K562 (cell line): ENCODE results near the gene FAM227A. TPM values are rescaled to one million over a fixed set of nuclear protein-coding genes. Genes with fewer than 3 reads are reported as not detected.

Experiments
- CREM ChIP-seq: IDR thresholded peaks from 2 replicates; pipeline ENCODE4 v1.6.1; 2014; ENCODE audit warnings: antibody characterized with exemption, low read depth
- ETS2 ChIP-seq: IDR thresholded peaks from 2 replicates; pipeline ENCODE4 v1.6.1; 2016; ENCODE audit warnings: borderline replicate concordance, missing genetic modification characterization, mild to moderate bottlenecking, moderate library complexity, missing compliant biosample characterization; ENCODE audit not compliant: poor library complexity, severe bottlenecking
- FIP1L1 ChIP-seq: fragments of 200-400 bp; formaldehyde crosslinking; IDR thresholded peaks from 2 replicates; pipeline ENCODE4 v1.6.1; 2018; ENCODE audit warnings: mild to moderate bottlenecking, low read depth, low read length; ENCODE audit not compliant: poor library complexity, severe bottlenecking
- FOSL1 ChIP-seq: fragments of 200-800 bp; sonication (Bioruptor generic); conservative IDR thresholded peaks from 2 replicates; pipeline ENCODE4 v1.6.1; 2016; ENCODE audit warnings: missing genetic modification characterization, missing compliant biosample characterization
- JUN ChIP-seq, 2 experiments: sonication (generic) in 1 of 2; formaldehyde crosslinking in 1 of 2; IDR thresholded peaks; 2 replicates each; pipeline versions ENCODE4 v1.6.1 to v1.8.0; 2012 to 2022; ENCODE audit warnings: borderline replicate concordance in 2 of 2, mild to moderate bottlenecking in 2 of 2, improper control_type of control experiment in 1 of 2, low read depth in 1 of 2, low read length in 1 of 2, missing genetic modification reagents in 1 of 2
- KDM5B ChIP-seq: fragments of 200-600 bp; sonication (generic); IDR thresholded peaks from 2 replicates; pipeline ENCODE4 v1.6.1; 2012; ENCODE audit warnings: low read depth, mild to moderate bottlenecking, moderate library complexity, low read length, control low read depth, inconsistent platforms; ENCODE audit not compliant: insufficient replicate concordance
- NR1H2 ChIP-seq: sonication (generic); formaldehyde crosslinking; IDR thresholded peaks from 2 replicates; pipeline ENCODE4 v1.4.0; 2020; ENCODE audit warnings: mild to moderate bottlenecking, missing genetic modification reagents
- PCBP1 ChIP-seq: fragments of 200-400 bp; formaldehyde crosslinking; IDR thresholded peaks from 2 replicates; pipeline ENCODE4 v1.6.1; 2018; ENCODE audit warnings: mild to moderate bottlenecking, low read depth, low read length; ENCODE audit not compliant: poor library complexity, severe bottlenecking
- SMAD2 ChIP-seq: fragments of 150-350 bp; IDR thresholded peaks from 2 replicates; pipeline ENCODE4 v1.6.1; 2014; ENCODE audit warnings: low read depth, mild to moderate bottlenecking, low read length
- ZC3H4 ChIP-seq: sonication (generic); formaldehyde crosslinking; IDR thresholded peaks from 2 replicates; pipeline ENCODE4 v1.9.0; 2021; ENCODE audit warnings: missing genetic modification reagents, borderline replicate concordance
- ZNF224 ChIP-seq: sonication (generic); formaldehyde crosslinking; IDR thresholded peaks from 2 replicates; pipeline ENCODE4 v1.8.0; 2022; ENCODE audit warnings: mild to moderate bottlenecking, missing genetic modification reagents
- ZNF551 ChIP-seq: fragments of 250-450 bp; sonication (Bioruptor Pico); IDR thresholded peaks from 2 replicates; pipeline ENCODE4 v1.5.0; 2021; ENCODE audit warnings: mild to moderate bottlenecking, moderate library complexity
- ZNF778 ChIP-seq: fragments of 450-650 bp; formaldehyde crosslinking; IDR thresholded peaks from 2 replicates; pipeline ENCODE4 v1.4.0; 2020; ENCODE audit warnings: mild to moderate bottlenecking, moderate library complexity
- polyA plus RNA-seq, 8 experiments: library from polyadenylated mRNA; depleted of rRNA in 4 of 8; stranded (reverse) in 5 of 8; unstranded in 3 of 8; fragments of >200 nt; fragmentation: Nextera tagmentation in 2 of 8; fragmentation: Illumina TruSeq in 1 of 8; extraction: Ambion mirVana in 2 of 8; extraction: Trizol in 1 of 8; gene quantifications; 2 replicates each; pipeline versions ENCODE4 v1.2.1 to v1.2.3, GENCODE V29; 2011 to 2014; ENCODE audit warnings: inconsistent platforms in 1 of 8, missing spikeins in 1 of 8
- total RNA-seq, 7 experiments: library from RNA; depleted of rRNA in 6 of 7; stranded (reverse); fragments of >200 nt in 6 of 7; fragmentation: Illumina TruSeq in 2 of 7; extraction: Trizol in 2 of 7; gene quantifications; 2 replicates each; pipeline versions ENCODE4 v1.2.1 to v1.2.3, GENCODE V29; 2011 to 2021; ENCODE audit warnings: low replicate concordance in 1 of 7
- TF ChIP-seq, protein P1 (sequence below), 2 experiments: fragments of 450-650 bp; formaldehyde crosslinking in 1 of 2; IDR thresholded peaks; 2 replicates each; pipeline versions ENCODE4 v1.4.0 to v1.6.1; 2014 to 2020; ENCODE audit warnings: mild to moderate bottlenecking in 2 of 2, borderline replicate concordance in 1 of 2, low read depth in 1 of 2

The FAM227A gene
- total and polyA plus RNA-seq, 9 of the 15 experiments (the other 6 are each of a cell fraction or from before 2014, with no cell fraction given) = 0.10 to 2.2 (median 0.83) TPM

DNA sequence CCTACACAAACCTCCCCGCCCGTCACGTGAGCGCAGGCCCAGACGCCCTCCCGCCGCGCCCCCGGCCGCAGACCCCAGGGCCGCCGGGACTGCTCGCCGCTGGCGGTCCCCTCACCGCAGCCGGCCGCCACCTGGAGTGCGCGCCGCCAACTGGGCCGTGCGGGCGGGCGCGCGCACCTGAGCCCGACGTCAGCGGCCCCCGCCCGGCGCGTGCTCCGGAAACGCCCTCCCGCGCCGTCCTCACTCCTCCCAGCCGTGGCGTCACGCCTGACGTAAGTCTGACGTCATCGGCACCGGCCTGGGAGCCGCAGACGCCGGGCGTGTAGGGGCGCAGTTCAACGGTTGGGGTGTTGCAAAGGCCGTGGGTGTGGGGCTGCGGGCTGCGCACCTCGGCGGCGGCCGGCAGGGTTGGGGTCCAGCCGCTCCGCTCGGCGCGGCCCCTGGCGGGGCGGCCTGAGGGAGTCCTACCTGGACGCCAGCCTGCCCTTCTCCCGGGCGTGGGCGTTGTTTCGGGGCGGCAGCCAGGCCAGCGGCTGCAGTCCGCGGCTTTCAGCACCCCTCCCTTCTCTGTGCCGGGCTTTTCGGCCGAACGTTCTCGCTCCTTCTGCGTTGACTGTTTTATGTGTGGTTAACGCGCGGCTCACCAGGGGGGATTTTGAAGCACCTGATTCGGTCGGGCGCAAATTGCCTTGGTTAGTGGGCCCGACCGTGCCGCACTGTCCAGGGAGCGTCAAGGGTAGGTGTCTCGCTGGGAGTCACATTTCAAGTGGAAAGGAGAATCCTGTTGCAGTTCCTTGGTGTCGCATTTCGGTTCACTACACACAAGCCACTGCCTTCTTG lies 44.8 kb upstream of the FAM227A start, which contains the start of gene JOSD1 (continued):
- TF ChIP-seq ETS2 (tag) (no peak), ZNF778 (CRISPR knock-in tag) (no peak), FIP1L1 (peak; percentile 90), JUN (IDR thresholded peaks at IDR 0.05; ENCODE audit: borderline replicate concordance, low read depth, low read length) (peak; percentile 91), JUN (CRISPR knock-in tag; IDR thresholded peaks at IDR 0.05; ENCODE audit: borderline replicate concordance) (peak; percentile 61; the same call in 1 of the 2 replicates), CREM (peak; percentile 99), NR1H2 (CRISPR knock-in tag) (0 out of 2 replicates have a peak, but pooled peaks have one; percentile 7), ZNF224 (CRISPR knock-in tag) (no peak), PCBP1 (peak; percentile 46), ZNF551 (CRISPR knock-in tag) (no peak), FOSL1 (peak; percentile 75), KDM5B (peak; percentile 64), ZC3H4 (CRISPR knock-in tag) (no peak), SMAD2 (no peak)
- TF ChIP-seq, protein P1, sequence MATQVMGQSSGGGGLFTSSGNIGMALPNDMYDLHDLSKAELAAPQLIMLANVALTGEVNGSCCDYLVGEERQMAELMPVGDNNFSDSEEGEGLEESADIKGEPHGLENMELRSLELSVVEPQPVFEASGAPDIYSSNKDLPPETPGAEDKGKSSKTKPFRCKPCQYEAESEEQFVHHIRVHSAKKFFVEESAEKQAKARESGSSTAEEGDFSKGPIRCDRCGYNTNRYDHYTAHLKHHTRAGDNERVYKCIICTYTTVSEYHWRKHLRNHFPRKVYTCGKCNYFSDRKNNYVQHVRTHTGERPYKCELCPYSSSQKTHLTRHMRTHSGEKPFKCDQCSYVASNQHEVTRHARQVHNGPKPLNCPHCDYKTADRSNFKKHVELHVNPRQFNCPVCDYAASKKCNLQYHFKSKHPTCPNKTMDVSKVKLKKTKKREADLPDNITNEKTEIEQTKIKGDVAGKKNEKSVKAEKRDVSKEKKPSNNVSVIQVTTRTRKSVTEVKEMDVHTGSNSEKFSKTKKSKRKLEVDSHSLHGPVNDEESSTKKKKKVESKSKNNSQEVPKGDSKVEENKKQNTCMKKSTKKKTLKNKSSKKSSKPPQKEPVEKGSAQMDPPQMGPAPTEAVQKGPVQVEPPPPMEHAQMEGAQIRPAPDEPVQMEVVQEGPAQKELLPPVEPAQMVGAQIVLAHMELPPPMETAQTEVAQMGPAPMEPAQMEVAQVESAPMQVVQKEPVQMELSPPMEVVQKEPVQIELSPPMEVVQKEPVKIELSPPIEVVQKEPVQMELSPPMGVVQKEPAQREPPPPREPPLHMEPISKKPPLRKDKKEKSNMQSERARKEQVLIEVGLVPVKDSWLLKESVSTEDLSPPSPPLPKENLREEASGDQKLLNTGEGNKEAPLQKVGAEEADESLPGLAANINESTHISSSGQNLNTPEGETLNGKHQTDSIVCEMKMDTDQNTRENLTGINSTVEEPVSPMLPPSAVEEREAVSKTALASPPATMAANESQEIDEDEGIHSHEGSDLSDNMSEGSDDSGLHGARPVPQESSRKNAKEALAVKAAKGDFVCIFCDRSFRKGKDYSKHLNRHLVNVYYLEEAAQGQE (IDR thresholded peaks at IDR 0.05; ENCODE audit: borderline replicate concordance) = no peak
- TF ChIP-seq, protein P1 (CRISPR knock-in tag; IDR thresholded peaks at IDR 0.05; ENCODE audit: low read depth) = peak; percentile 23; the same call in 1 of the 2 replicates
